Measurements from ENCODE around the gene PHAX. TPM values are rescaled to one million over a fixed set of nuclear protein-coding genes. Genes with fewer than 3 reads are reported as not detected.
A peak's percentile ranks its signal among the peaks of the same experiment; 100 is the strongest.
"Not testable (repeated sequence)": the region's sequence is repeated elsewhere in the genome, so short reads cannot be mapped to it uniquely, and the experiment has no call there.

PHAX gene
- total RNA-seq, 1 donor from 2014 or later = 47.2 TPM

DNA sequence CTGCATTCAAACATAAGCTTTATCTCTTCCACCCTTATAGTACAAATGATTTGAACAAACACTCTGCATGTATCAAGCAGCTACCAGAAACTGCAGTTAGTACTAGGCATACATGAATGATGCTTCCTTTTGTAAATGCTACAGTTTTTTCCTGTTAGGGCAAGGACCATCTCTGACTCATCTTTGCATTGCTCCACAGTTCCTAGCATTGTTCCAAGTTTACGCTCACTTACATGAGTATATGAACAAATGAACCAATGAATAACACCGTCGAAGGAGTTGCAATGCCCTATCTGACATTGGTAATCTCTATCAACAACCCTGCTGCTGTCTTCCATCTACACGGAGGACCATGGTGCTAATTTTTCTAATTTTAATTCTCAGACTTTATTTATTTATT is 3.6 kb upstream of the PHAX start:
- H3K4me1 Mint-ChIP-seq = peaks cover 40% of the 10 kb centered on the region
- TF ChIP-seq, protein P1, sequence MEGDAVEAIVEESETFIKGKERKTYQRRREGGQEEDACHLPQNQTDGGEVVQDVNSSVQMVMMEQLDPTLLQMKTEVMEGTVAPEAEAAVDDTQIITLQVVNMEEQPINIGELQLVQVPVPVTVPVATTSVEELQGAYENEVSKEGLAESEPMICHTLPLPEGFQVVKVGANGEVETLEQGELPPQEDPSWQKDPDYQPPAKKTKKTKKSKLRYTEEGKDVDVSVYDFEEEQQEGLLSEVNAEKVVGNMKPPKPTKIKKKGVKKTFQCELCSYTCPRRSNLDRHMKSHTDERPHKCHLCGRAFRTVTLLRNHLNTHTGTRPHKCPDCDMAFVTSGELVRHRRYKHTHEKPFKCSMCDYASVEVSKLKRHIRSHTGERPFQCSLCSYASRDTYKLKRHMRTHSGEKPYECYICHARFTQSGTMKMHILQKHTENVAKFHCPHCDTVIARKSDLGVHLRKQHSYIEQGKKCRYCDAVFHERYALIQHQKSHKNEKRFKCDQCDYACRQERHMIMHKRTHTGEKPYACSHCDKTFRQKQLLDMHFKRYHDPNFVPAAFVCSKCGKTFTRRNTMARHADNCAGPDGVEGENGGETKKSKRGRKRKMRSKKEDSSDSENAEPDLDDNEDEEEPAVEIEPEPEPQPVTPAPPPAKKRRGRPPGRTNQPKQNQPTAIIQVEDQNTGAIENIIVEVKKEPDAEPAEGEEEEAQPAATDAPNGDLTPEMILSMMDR (conservative IDR thresholded peaks at IDR 0.05) = no peak
- H3K27ac Mint-ChIP-seq (ENCODE audit: unreplicated experiment) = no peak overlapping the region
- DNase-seq (ENCODE audit: low read depth, low spot score) = no peak
- H3K27me3 Mint-ChIP-seq (ENCODE audit: low read depth) = no peaks in the 10 kb centered on the region
- peaks cover 2% of the 10 kb centered on the region for H3K9me3 Mint-ChIP-seq
- H3K36me3 Mint-ChIP-seq (ENCODE audit: low read depth) = peaks cover 2% of the 10 kb centered on the region
- H3K4me3 Mint-ChIP-seq = peak overlapping the region; percentile 71

DNA sequence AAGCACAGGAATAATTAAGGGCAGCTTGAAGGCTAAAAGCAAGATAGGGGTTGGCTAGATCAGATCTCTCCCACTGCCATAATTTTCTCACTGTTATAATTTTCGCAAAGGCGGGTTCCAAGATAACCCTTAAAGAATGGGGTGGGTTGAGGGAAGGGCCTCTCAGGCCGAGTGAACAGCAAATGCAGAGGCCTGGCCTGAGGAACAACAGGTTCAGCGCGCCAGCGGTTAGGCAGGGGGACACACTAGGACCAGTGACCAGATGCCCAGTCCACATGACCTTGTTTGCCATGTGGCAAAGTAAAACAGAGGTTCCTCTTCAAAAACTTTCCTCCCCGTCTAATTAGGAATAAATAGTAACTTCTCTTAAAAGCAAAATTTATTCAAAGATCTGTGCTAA is 1.2 kb upstream of the PHAX start:
- no peak overlapping the region for H3K27ac Mint-ChIP-seq (ENCODE audit: unreplicated experiment)
- TF ChIP-seq, protein P1 (conservative IDR thresholded peaks at IDR 0.05) = no peak
- peak overlapping the region; percentile 85 for H3K4me3 Mint-ChIP-seq
- H3K36me3 Mint-ChIP-seq (ENCODE audit: low read depth) = peaks cover 7% of the 10 kb centered on the region
- no peaks in the 10 kb centered on the region for H3K27me3 Mint-ChIP-seq (ENCODE audit: low read depth)
- H3K4me1 Mint-ChIP-seq = peaks cover 33% of the 10 kb centered on the region
- no peak for DNase-seq (ENCODE audit: low read depth, low spot score)
- H3K9me3 Mint-ChIP-seq = peaks cover 2% of the 10 kb centered on the region

DNA sequence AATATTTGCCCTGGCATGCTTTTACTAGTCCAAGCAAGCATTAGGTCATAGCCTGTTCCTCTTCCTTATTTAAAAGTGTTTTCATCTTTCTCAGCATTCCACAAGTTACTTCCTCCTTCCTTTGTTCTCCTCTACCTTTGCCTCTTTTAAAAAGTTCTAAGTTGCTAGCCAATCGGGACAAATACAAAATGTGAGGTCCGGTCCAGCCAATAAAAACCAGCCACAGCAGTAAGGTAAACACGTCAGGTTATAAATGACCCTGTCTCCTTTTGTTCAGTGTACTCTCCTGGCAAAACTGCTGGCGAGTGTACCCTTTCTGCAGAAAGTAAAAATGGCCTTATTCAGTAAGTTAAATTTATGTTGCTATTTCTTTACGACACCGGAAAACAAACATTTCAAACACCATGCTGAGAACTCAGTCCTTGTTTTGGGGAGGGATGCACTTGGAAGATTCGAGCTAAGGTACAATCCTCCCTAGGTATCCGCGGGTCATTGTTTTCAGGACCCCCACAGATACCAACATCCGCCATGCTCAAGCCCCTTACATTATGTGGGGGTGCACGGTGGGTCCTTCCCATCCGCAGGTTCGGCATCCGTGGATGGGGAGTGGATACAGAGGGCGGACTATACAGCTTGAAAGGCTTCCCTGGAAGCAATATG is 646 bp upstream of the PHAX start:
- peak overlapping the region; percentile 86 for H3K27ac Mint-ChIP-seq (ENCODE audit: unreplicated experiment)
- H3K27me3 Mint-ChIP-seq (ENCODE audit: low read depth); DNase-seq (ENCODE audit: low read depth, low spot score); H3K36me3 Mint-ChIP-seq (ENCODE audit: low read depth); H3K9me3 Mint-ChIP-seq: not testable (repeated sequence)
- H3K4me3 Mint-ChIP-seq = peak overlapping the region; percentile 85
- H3K4me1 Mint-ChIP-seq = peaks cover 32% of the 10 kb centered on the region

DNA sequence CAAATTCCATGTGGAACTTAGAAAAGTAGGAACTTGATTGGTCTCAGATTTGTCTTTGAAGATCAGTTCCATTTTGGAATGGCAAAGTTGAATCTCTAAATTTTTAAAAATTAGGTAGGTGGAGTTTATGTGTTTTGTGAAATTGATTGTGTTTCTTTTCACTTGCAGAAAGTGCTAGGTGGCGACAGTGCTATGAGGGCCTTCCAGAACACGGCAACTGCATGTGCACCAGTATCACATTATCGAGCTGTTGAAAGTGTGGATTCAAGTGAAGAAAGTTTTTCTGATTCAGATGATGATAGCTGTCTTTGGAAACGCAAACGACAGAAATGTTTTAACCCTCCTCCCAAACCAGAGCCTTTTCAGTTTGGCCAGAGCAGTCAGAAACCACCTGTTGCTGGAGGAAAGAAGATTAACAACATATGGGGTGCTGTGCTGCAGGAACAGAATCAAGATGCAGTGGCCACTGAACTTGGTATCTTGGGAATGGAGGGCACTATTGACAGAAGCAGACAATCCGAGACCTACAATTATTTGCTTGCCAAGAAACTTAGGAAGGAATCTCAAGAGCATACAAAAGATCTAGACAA is 2.8 kb downstream of the PHAX start:
- Mint-ChIP-seq H3K27ac (ENCODE audit: unreplicated experiment) (no peak overlapping the region), H3K36me3 (ENCODE audit: low read depth) (peaks cover 10% of the 10 kb centered on the region)

DNA sequence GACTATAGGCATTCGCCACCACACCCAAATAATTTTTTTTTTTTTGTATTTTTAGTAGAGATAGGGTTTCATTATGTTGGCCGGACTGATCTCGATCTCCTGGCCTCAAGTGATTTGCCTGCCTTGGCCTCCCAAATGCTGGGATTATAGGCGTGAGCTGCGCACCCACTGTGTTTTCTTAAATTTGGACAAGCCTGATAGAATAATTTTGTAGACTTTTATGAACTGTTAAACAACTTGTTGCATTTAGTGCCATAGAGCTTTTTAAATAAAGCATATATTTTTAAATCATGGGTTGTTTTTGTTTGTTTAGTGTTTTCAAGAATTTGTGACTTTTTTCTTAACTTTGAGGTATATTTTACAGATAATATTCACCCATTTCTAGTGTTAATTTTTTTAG is 4.8 kb downstream of the PHAX start:
- Mint-ChIP-seq H3K4me3 (peak overlapping the region; percentile 61), H3K27ac (ENCODE audit: unreplicated experiment) (no peak overlapping the region), H3K4me1 (peaks cover 31% of the 10 kb centered on the region), H3K9me3 (no peaks in the 10 kb centered on the region), H3K27me3 (ENCODE audit: low read depth) (no peaks in the 10 kb centered on the region), H3K36me3 (ENCODE audit: low read depth) (peaks cover 13% of the 10 kb centered on the region)
- DNase-seq (ENCODE audit: low read depth, low spot score) = no peak
- TF ChIP-seq, protein P1 (conservative IDR thresholded peaks at IDR 0.05) = no peak

More for the DNA sequence above, 2.8 kb downstream of the PHAX start:
- Mint-ChIP-seq H3K27me3 (ENCODE audit: low read depth) (no peaks in the 10 kb centered on the region), H3K4me3 (peak overlapping the region; percentile 74), H3K4me1 (peaks cover 39% of the 10 kb centered on the region), H3K9me3 (no peaks in the 10 kb centered on the region)
- TF ChIP-seq, protein P1 (conservative IDR thresholded peaks at IDR 0.05) = no peak
- no peak for DNase-seq (ENCODE audit: low read depth, low spot score)

DNA sequence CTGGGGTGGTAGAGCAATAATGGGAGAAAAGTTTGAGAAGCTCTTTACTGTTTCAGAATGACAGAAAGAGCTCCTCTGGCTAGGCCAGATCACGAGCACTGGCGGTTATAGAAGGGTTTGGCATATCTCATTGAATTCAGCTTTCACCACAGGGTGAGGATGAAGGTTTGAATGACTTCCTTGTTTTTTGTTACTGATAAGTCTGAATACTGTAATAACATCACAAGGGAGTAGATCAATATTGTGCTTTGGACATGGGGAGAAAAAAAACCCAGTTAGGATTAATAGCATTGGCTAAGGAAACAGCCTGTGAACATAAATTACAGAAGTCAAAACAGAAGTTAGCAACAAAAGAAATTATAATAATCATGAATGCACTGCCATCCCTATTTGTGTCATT is 9.4 kb downstream of the PHAX start:
- H3K4me3 Mint-ChIP-seq = no peak overlapping the region
- DNase-seq (ENCODE audit: low read depth, low spot score) = no peak
- H3K9me3 Mint-ChIP-seq = no peaks in the 10 kb centered on the region
- peaks cover 13% of the 10 kb centered on the region for H3K36me3 Mint-ChIP-seq (ENCODE audit: low read depth)
- peaks cover 10% of the 10 kb centered on the region for H3K4me1 Mint-ChIP-seq
- no peaks in the 10 kb centered on the region for H3K27me3 Mint-ChIP-seq (ENCODE audit: low read depth)
- peak overlapping the region; percentile 20 for H3K27ac Mint-ChIP-seq (ENCODE audit: unreplicated experiment)
- TF ChIP-seq, protein P1 (conservative IDR thresholded peaks at IDR 0.05) = no peak
